CD4-positive, alpha-beta T cell treated with Interferon alpha-2 for 1 hour (primary cell): ENCODE data around the gene UVRAG.

Source experiments
- DNase-seq, 2 donors: peaks; one replicate each; pipeline ENCODE4 v3.0.0-alpha.2; 2020 to 2022

The UVRAG gene

DNA sequence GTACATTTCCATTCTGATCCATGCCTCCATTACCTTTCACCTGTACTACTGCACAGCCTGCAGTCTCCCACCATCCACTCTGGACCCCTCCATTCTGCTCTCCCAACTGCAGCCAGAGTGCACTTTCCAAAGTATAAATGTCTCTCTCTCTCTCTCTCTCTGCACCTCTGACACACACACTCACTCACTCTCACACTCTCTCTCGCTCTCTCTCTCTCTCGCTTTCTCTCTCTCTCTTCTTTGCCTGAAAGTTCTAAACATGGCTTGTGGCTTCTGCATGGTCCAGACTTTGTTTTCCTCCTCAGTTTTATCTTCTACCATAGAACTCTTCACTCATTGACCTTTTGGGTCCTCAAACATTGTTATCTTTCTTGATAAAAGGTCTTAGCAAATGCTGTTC is 314.7 kb downstream of the UVRAG start:
- no peak for DNase-seq

GRCh38 chr11:76131142-76131541 is 316.1 kb downstream of the UVRAG start:
- no peak for DNase-seq

GRCh38 chr11:76131671-76132631 is 316.9 kb downstream of the UVRAG start:
- no peak for DNase-seq

DNA sequence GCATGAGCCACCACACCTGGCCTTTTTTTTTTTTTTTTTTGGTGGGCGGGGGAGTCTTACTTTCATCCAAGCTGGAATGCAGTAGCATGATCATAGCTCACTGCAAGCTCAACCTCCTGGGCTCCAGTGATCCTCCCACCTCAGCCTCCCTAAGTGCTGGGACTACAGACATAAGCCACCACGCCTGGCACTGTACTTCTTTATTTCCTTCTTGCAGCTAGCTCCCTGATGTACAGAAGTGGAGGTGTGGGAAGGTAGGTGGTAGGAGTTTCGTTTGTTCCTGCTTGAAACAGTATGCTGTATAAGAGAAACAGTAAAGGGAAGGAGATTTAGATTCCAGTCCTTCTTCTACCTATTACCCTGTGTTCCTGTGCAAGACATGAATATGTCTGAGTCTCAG is 319.2 kb downstream of the UVRAG start:
- DNase-seq, result no peak

DNA sequence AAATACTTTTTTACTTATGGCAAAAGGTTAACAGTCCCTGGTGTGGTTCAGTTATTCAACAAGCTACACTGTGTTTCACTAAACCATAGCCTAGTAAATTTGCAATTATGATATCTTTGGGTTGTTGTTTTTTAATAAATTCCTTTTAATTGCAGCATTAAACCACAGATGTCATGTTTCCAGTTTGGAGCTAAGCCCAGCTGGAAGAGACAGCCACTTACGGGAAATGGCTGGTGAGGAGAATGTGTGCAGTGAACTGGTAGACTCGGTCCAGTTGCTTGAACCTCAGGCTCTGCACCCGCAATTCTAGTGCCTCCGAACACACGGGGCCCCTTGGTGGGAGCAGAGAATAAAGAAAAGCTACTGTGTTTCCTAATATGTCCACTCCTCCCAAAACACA is 320.5 kb downstream of the UVRAG start:
- DNase-seq, result no peak

DNA sequence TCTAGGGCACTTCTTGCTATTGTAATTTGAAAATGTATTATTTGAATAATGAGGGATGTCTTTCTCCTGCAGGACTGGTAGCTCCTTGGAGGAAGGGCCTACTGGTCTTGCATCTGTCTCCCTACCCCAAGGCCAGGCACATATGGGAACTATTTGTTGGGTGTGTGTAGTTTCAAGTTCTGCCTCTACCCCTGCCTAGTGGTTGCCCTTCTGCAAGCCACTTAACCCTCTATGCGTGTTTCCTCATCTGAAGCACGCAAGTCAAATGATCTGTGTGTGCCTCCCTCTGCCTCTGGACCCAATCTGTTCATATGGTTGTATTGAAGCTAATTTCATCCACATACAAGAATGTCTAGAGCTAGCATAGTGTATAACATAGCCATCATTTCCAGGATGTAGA is 324.3 kb downstream of the UVRAG start:
- no peak for DNase-seq

DNA sequence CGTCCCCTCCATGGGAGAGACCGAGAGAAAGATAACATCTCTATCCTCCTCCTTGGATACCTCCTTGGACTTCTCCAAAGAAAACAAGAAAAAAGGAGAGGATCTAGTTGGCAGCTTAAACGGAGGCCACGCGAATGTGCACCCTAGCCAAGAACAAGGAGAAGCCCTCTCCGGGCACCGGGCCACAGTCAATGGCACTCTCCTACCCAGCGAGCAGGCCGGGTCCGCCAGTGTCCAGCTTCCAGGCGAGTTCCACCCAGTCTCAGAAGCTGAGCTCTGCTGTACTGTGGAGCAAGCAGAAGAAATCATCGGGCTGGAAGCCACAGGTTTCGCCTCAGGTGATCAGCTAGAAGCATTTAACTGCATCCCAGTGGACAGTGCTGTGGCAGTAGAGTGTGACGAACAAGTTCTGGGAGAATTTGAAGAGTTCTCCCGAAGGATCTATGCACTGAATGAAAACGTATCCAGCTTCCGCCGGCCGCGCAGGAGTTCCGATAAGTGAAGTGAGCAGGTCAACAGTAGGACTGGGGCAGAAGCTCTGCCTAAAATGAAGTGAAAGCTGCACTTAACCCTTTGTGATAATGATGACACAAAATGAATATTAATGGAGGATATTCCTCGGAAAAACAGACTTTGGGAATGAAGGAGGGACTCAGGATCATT is 326.0 kb downstream of the UVRAG start:
- DNase-seq, result no peak

- DNase-seq, result no peak
These were observed 327.0 kb downstream of the UVRAG start for GRCh38 chr11:76141901-76142588.

GRCh38 chr11:76143274-76143673 is 328.3 kb downstream of the UVRAG start:
- no peak for DNase-seq

DNA sequence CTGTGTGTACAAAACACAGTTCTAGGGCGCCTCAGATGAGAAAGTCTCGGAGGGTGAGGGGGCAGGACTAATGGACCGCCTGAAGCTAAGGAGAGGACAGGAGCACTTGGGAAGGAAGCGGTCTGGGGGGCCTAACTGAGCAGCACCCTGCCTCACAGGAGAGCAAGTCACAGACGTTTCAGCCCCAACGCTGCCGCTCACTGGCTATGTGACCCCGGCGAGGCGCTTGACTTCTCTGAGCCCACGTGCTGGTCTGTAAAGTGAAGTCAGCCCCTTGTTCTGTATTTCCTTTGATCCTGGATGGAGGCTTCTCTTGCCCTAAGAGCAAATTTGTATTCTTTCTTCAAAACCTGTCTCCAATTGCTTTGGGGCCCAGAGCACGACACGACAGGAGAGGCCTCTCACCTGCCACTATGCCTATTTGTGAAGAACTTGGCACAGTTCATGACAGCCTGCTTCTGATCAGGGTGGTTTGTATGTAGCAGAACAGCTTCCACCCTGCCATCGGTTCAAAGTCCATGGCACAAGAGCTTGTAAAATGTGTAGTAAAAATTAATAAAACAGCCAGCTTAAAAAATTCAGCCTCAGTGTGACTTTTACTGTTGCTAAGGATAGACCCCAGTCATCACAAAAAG is 332.2 kb downstream of the UVRAG start:
- no peak for DNase-seq

GRCh38 chr11:76148231-76148630 is 333.2 kb downstream of the UVRAG start:
- DNase-seq, result no peak

GRCh38 chr11:76148941-76149613 is 334.1 kb downstream of the UVRAG start:
- no peak for DNase-seq

DNA sequence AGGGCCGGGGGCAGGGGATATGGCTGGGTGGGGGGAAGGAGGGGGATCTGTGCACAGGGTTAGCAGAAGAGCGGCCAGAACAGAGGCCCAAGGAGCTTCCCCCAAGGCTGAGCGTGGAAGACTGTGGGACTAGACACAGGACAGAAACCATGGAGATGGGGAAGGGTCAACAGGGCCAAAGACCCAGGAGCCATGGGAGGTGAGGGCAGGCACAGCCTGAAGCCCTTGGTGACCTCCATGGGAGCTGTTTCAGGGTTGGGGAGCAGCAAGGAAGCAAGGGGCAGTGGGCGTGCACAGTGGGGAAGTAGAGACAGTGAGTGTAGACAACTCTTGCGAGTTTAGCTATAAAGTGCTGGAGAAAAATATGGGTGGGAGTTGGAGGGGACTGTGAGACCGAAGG is 334.7 kb downstream of the UVRAG start:
- no peak for DNase-seq

DNA sequence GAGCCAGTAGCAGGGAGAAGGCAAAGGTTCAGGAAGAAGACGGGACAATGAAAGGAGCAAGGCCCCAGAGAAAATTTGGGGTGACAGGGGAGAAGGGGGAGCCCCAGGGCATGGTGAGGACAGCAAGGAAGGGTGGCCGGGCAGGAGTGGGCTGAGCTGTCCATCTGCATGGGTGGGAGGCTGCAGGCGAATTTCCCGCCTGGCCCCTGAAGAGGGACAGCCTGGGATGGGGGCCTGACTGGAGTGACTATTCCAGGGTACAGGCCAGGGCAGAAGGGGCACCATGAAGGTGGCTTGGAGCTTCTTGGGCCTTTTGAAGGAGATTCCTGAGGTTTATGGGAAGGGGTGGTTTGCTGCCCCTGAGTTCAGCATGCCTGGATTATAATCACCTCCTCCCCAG is 335.1 kb downstream of the UVRAG start:
- DNase-seq, result no peak

DNA sequence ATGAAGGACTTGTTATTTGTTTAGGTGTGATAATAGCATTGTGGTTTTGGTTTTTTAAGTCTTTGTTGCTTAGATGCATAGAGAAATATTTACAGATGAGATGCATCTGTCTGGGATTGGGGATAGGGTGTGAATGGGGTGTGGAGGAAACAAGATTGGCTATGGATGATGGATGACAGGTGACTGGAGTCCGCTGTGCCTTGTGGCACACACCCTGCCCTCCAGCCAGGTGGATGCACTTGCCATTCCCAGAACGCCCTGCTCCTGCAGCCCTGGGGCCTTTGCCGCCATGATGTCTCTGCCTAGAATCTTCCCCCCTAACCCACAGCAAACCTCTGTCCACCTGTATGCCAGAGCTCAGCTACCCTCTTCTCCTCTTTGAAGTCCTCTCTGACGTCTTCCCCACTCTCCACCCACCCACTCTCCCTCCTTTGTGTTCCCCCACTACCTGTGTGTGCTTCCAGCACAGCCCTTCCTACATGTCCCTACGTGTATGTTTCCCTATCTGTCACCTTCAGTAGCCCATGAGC is 336.6 kb downstream of the UVRAG start:
- no peak for DNase-seq

DNA sequence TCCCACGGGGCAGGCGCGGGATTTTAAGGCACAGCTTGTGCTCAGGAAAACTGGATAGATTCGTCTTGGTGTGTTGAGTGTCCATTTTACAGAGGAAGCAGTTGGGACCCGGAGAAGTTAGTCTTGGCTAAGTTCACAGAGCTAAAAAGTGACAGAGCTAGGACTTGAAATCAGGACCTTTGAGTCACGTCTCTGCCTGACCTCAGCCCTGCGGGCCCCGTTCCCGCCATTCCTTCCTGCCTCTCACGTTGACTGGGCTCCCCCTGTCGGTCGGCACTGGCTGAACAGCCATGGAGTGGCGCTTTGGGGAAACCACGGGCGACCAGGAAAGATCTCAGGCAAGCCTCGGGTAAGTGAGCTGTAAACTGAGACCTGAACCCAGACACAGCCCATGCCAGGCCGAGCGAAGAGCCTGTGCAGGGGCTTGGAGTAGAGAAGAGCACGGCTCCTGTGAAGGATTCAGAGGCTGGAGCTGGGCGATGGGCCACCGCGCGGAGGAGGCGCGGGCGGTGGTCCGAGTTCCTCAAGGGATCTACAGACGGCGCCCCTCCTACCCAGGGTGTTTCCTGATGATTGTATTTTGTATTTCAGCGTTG is 337.2 kb downstream of the UVRAG start:
- DNase-seq, result peak; percentile 76 to 78

- DNase-seq, result peak; percentile 12 to 24
These were observed 337.9 kb downstream of the UVRAG start for GRCh38 chr11:76152741-76153570.

- no peak for DNase-seq
These were observed 338.5 kb downstream of the UVRAG start for GRCh38 chr11:76153571-76153923.

DNA sequence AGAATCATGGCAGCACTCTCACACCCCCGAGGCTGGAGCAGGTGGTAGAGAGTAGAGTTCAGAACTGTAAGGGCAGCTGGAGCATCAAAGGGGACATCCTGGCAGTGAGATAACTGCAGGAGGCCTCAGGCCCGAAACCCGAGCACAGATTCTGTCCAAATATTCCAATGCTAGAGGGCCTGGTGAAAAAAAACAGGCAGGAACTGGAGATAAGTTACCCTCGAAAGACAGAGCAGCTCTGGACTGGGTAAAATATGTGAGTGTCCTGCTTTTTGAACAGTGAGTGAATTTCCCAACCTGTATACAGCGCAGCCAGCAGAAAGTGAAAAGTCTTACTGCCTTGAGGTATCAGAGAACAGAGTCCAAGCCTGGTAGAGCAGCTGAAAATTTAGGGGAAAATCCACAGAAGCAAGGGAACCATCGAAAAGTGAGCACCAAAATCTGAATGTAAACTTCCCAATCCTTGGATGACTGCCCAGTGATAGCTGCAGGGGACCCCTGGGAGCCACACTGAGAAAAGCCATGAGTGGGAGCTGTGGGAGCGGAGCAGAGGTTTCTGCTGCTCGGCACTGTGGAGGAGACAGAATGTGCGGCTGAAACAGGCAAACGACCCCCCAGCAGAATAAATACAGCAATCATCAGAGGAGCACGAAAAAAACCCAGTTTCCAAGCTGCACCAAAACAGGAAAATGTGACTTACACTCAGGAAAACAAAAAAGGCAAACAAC is 340.7 kb downstream of the UVRAG start:
- no peak for DNase-seq

DNA sequence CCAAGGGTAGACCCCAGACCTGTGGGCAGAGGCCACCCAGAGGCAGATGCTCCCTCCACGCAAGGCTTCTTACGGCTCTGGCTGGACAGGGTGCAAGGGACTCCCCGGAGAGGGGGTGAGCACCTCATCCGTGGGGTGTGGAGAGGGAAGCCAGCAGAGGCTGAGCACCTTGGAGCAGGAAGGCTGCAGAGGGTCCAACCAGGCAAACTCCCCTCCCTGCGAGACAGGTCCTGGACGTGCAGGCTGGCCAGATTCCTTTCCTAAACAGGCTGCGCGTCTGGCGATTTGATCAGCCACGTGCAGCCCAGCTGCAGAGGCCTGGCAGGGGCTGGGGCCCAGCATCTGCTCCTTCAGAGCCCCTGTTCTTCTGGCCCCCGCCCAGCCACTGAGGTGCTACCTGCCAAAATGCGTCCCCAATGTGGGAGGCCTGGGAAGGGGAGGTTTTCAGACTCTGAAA is 342.0 kb downstream of the UVRAG start:
- DNase-seq, result no peak
